ENCODE results near the gene OVCA2.

The OVCA2 gene

GRCh38 chr17:2015314-2015713, 26.5 kb upstream of the OVCA2 start:
- DNase-seq: no peak

- DNase-seq: no peak
Measured at GRCh38 chr17:2016494-2016893, 25.3 kb upstream of the OVCA2 start.

GRCh38 chr17:2017274-2017941, 24.4 kb upstream of the OVCA2 start:
- DNase-seq: no peak

GRCh38 chr17:2018716-2019510, 22.9 kb upstream of the OVCA2 start:
- DNase-seq: no peak

- no peak for DNase-seq
Measured at GRCh38 chr17:2019723-2020122, 22.1 kb upstream of the OVCA2 start.

- no peak for DNase-seq
Measured at GRCh38 chr17:2020721-2021120, 21.1 kb upstream of the OVCA2 start.

GRCh38 chr17:2022647-2023240, 19.1 kb upstream of the OVCA2 start:
- no peak for DNase-seq

GRCh38 chr17:2023256-2023655, 18.6 kb upstream of the OVCA2 start:
- DNase-seq: no peak

- peak; percentile 62 for DNase-seq
Measured at GRCh38 chr17:2023692-2024571, 17.9 kb upstream of the OVCA2 start.

GRCh38 chr17:2024572-2025219, 17.1 kb upstream of the OVCA2 start:
- DNase-seq: no peak

- peak; percentile 74 for DNase-seq
Measured at GRCh38 chr17:2025220-2025621, 16.6 kb upstream of the OVCA2 start, which contains the start of gene RTN4RL1. Gene RTN4RL1, minus strand, starts transcription at chr17:2025334. Its CDS starts 469 bp downstream, at chr17:2024865.

GRCh38 chr17:2025622-2026309, 16.1 kb upstream of the OVCA2 start:
- no peak for DNase-seq

GRCh38 chr17:2027528-2028233, 14.1 kb upstream of the OVCA2 start:
- DNase-seq: no peak

- no peak for DNase-seq
Measured at GRCh38 chr17:2028234-2028614, 13.6 kb upstream of the OVCA2 start.

GRCh38 chr17:2028737-2029136, 13.1 kb upstream of the OVCA2 start:
- DNase-seq: no peak

- peak; percentile 82 for DNase-seq
Measured at GRCh38 chr17:2029911-2030778, 11.7 kb upstream of the OVCA2 start, which contains the start of gene DPH1. Gene DPH1, plus strand, starts transcription at chr17:2030153. Its CDS starts 17 bp downstream, at chr17:2030170.

- DNase-seq: no peak
Measured at GRCh38 chr17:2030779-2031163, 11.1 kb upstream of the OVCA2 start.

GRCh38 chr17:2033153-2033552, 8.7 kb upstream of the OVCA2 start:
- no peak for DNase-seq

- DNase-seq: no peak
Measured at GRCh38 chr17:2034157-2034556, 7.7 kb upstream of the OVCA2 start.

Measured in central memory CD4-positive, alpha-beta T cell (primary cell).